GM19238 (cell line): Measurements from ENCODE around the gene PITRM1.
"Not testable (repeated sequence)": the region's sequence is repeated elsewhere in the genome, so short reads cannot be mapped to it uniquely, and the experiment has no call there.

Experiments
- DNase-seq: peaks from one replicate; pipeline ENCODE4 v3.0.0; 2011; ENCODE audit warnings: low spot score; ENCODE audit not compliant: insufficient read length

The PITRM1 gene

GRCh38 chr10:3172446-3173170, at the start of gene PITRM1:
Gene PITRM1, minus strand, starts transcription at chr10:3172782. Its CDS starts 10 bp downstream, at chr10:3172772.
- peak; percentile 96 for DNase-seq

GRCh38 chr10:3222068-3222467, 49.5 kb upstream of the PITRM1 start:
- no peak for DNase-seq

GRCh38 chr10:3221601-3222000, 49.0 kb upstream of the PITRM1 start:
- DNase-seq: not testable (repeated sequence)

GRCh38 chr10:3220853-3221252, 48.3 kb upstream of the PITRM1 start:
- no peak for DNase-seq

GRCh38 chr10:3219021-3219628, 46.5 kb upstream of the PITRM1 start:
- not testable (repeated sequence) for DNase-seq

- DNase-seq: no peak
These were observed 45.3 kb upstream of the PITRM1 start for GRCh38 chr10:3217853-3218252.

- DNase-seq: no peak
These were observed 44.7 kb upstream of the PITRM1 start for GRCh38 chr10:3217301-3217700.

GRCh38 chr10:3215153-3215775, 42.7 kb upstream of the PITRM1 start:
- DNase-seq: no peak

- DNase-seq: no peak
These were observed 41.4 kb upstream of the PITRM1 start for GRCh38 chr10:3213758-3214515.

GRCh38 chr10:3213208-3213607, 40.6 kb upstream of the PITRM1 start:
- no peak for DNase-seq

- DNase-seq: no peak
These were observed 37.8 kb upstream of the PITRM1 start for GRCh38 chr10:3210251-3210877.

- DNase-seq: no peak
These were observed 36.2 kb upstream of the PITRM1 start for GRCh38 chr10:3208481-3209406.

- DNase-seq: no peak
These were observed 34.8 kb upstream of the PITRM1 start for GRCh38 chr10:3207351-3207750.

GRCh38 chr10:3206511-3207157, 34.1 kb upstream of the PITRM1 start:
- no peak for DNase-seq

- DNase-seq: no peak
These were observed 31.4 kb upstream of the PITRM1 start for GRCh38 chr10:3203972-3204371.

- DNase-seq: no peak
These were observed 30.6 kb upstream of the PITRM1 start for GRCh38 chr10:3203016-3203811.

- DNase-seq: no peak
These were observed 29.2 kb upstream of the PITRM1 start for GRCh38 chr10:3201796-3202195.

GRCh38 chr10:3199488-3199887, 26.9 kb upstream of the PITRM1 start:
- no peak for DNase-seq

GRCh38 chr10:3198900-3199299, 26.3 kb upstream of the PITRM1 start:
- DNase-seq: no peak
